GM15510 (cell line): ENCODE data around the gene CCDC148.

Experiments used
- POLR2A ChIP-seq: IDR thresholded peaks from 3 replicates; pipeline ENCODE4 v1.6.1; 2011; ENCODE audit warnings: borderline replicate concordance; ENCODE audit not compliant: insufficient read length; ENCODE audit errors: extremely low read depth

CCDC148 gene

DNA sequence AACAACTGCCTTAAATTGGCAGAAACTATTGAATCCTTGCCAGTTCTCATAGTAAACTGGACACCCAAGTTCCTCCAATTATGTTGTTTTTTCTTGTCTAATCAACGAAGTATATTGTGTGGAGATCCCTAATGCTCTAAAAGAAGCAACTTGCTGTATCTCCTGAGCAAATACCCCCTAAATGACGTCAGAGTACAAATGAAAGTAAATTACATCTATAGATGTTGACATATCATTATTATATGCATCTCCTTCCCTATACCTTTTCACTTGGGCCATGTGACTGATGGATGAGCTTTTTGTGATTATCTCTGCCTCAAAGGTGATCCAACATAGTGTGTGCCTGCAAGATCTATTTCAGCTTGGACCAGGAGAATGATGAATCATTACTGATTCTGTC is 159.4 kb downstream of the CCDC148 start:
- TF ChIP-seq POLR2A: no peak

DNA sequence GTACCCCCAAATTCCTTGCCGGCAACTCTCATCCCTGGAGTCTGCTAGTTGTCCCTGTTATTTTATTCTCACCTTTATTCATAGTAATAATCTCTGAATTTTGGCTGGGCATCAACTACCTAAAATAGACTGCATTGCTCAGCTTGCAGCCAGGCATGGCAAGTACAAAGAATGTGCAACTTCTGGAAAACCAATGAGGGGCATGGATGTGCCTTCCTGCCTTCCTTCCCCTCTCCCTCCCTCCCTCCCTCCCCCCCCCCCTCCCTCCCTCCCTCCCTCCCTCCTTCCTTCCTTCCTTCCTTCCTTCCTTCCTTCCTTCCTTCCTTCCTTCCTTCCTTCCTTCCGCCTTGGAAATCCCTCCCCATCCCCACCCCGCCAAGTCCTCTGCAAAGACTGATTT is 162.8 kb downstream of the CCDC148 start:
- TF ChIP-seq POLR2A: no peak

DNA sequence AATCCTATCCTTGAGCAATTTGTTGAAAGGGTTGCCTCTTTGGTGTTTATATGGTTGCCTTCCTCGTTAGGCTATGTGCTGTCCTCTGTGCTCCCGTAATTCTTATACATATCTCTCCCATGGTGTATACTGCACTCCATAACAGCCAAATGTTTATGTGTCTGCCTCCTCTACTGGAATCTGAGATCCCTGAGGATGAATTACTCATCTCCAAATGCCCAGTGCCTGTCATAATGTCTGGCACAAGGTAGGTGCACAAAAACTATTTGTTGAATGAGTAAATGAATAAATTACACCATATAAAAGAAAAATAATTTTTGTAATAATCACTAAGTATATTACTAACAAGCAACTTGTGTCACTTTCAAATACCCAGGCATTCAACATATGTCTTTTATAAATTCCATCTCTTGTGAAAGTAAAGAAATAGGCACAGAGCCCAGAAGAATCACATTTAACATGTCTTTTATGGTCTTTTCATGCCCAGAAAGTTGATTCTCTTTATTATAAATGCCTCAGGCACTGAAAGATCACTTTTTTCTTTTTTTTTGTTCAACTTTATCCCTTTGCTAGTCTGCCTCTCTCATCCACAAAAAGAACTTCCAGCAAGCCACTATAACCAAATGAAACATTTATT is 164.9 kb downstream of the CCDC148 start:
- TF ChIP-seq POLR2A: no peak

GRCh38 chr2:158290225-158290624 is 166.3 kb downstream of the CCDC148 start:
- no peak for TF ChIP-seq POLR2A

- TF ChIP-seq POLR2A: no peak
These were observed 179.7 kb downstream of the CCDC148 start for GRCh38 chr2:158276619-158277471.

DNA sequence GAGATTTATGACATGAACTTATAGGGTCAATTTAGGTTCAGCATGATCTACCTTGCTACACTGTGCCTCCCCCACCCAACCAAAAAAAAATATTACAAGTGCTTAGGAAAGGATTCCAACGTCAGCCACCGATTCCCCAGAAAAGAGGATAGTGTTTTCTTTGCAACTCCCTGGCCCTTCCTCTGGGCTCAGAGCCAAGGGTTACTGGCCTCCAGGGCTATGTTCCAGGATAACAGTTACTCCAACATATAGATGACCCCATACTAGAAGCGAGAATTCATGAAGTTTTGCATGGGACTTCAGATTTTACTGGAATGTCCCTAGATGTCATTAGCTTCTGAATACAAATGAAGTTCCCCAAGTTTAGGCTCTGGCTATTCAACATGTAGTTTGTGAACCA is 182.8 kb downstream of the CCDC148 start:
- TF ChIP-seq POLR2A: no peak

DNA sequence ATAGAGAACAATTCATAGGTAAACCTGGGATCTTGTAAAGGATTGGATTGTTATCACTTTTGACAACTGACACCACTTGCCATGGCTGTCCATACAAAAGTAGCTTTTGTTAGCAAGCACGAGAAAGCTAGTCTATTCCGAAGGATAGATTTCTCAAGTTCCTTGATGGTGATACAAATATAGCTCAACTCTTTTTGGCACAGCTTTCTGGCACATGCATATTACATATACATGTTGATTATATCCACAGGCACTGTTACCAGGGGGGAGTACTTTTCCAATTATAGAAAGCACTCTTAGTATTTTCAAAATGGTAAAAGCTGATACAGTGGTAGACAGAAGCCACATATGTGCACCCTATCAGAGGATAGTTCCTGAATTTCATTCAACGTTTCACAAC is 186.0 kb downstream of the CCDC148 start:
- no peak for TF ChIP-seq POLR2A

- TF ChIP-seq POLR2A: no peak
These were observed 187.4 kb downstream of the CCDC148 start for GRCh38 chr2:158269143-158269542.

- TF ChIP-seq POLR2A: no peak
These were observed 190.4 kb downstream of the CCDC148 start for GRCh38 chr2:158266111-158266510.

DNA sequence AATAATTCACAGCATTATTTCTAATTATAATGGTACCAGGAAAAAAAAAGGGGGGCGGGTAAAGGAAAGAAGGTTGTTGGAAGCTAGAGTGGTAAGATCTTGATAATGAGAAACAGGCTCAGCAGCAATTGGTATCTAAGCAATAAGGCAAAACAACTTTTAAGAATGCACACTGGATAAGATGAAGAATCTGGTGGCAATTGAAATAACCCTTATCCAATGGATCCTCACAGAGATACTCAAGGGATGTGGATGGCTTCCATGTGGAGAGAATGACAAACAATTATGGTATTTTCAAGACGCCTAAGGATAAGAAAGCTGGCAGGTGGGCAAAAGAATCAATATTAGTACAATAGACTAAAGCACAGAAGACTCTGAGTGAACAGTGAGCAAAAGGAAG is 201.3 kb downstream of the CCDC148 start:
- no peak for TF ChIP-seq POLR2A

- TF ChIP-seq POLR2A: no peak
These were observed 203.4 kb downstream of the CCDC148 start for GRCh38 chr2:158253170-158253569.

DNA sequence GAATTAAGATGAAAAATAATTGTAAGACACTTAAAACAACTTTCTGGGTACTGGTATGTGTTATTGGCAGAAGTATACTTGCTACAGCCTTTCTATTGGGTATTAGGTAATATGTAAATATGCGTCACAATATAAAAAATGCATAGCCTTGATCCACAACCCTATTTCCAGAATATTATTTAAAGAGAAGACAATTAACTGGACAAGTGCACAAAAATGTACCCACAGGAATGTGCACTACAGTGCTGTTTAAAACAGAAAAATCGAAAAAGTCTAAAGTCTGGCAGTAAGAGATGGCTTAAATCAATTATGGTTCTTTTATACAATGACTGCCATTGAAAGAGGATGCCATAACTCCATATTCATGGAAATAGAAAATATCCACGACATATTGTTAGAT is 205.2 kb downstream of the CCDC148 start:
- TF ChIP-seq POLR2A: no peak

- no peak for TF ChIP-seq POLR2A
These were observed 213.2 kb downstream of the CCDC148 start for GRCh38 chr2:158243392-158243791.

GRCh38 chr2:158242280-158242679 is 214.3 kb downstream of the CCDC148 start:
- TF ChIP-seq POLR2A: no peak

DNA sequence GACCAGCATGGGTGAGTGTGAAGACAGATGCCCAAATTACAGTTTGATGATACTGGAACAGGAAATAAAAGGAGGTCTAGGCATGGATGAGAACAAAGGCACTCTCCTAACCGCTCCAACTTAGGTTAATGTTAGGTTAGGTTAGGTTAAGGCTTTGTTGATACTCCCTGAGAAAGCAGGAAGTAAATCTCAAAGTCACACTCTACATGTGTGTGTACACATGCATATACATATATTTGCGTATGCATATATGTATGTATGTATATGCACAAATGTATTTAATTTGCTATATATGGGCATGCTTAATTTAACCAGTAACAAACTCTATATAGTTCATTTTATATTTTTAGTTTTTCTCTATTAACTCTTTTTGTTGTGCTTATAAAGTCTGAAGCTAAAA is 215.6 kb downstream of the CCDC148 start:
- no peak for TF ChIP-seq POLR2A

DNA sequence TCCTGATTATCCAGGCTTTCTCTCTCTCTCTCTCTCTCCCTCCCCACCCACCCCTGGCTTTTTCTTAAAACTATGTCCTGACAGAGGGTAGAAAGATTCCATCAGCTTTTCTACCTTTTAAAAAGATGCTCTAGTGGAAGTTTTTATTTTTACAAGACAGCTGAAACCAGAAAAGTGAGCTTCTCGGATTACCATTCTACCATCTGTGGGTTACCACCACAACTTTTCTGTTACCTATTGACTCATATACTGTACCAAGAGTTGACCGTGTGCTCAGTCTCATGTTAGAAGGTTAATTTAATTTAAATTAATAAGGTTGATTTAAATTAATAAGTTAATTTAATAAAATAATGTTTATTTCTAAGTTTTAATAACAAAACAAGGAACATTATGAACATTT is 217.3 kb downstream of the CCDC148 start:
- no peak for TF ChIP-seq POLR2A
